ENCODE results near the gene CHST11. TPM values are rescaled to one million over a fixed set of nuclear protein-coding genes. Genes with fewer than 3 reads are reported as not detected.

Gene CHST11
- total RNA-seq, 1 experiment from 2014 or later = 1.1 TPM

DNA sequence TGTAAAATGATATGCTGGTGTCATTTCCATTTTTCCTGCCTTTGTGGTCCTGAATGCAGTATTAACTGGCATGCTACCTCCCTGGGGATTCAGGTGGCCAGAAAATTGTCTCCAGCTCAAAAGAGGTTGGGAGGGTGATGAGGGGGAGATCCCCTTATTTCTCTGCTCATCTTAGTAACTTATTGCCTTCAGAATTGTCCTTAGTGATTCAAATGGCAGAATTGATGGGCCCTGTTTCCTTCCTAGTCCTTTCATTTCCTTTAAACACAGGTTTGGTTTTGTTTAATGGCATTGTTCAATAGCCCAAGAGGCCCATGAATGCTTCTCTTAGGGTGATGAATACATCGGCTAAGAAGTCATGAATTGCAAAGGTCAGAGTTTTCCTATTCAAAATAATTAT lies 294.4 kb downstream of the CHST11 start:
- no peak overlapping the region for H3K4me3 ChIP-seq (ENCODE audit: low read depth, low read length, poor library complexity, severe bottlenecking)
- H3K9me3 ChIP-seq (ENCODE audit: low read depth, low read length, poor library complexity, severe bottlenecking) = no peaks in the 10 kb centered on the region
- H3K27ac ChIP-seq (ENCODE audit: low read depth, low read length, poor library complexity, severe bottlenecking) = no peak overlapping the region
- no peaks in the 10 kb centered on the region for H3K4me1 ChIP-seq (ENCODE audit: insufficient read depth, low read length, poor library complexity, severe bottlenecking)
- CTCF ChIA-PET = no interaction called here
- TF ChIP-seq, protein P1, sequence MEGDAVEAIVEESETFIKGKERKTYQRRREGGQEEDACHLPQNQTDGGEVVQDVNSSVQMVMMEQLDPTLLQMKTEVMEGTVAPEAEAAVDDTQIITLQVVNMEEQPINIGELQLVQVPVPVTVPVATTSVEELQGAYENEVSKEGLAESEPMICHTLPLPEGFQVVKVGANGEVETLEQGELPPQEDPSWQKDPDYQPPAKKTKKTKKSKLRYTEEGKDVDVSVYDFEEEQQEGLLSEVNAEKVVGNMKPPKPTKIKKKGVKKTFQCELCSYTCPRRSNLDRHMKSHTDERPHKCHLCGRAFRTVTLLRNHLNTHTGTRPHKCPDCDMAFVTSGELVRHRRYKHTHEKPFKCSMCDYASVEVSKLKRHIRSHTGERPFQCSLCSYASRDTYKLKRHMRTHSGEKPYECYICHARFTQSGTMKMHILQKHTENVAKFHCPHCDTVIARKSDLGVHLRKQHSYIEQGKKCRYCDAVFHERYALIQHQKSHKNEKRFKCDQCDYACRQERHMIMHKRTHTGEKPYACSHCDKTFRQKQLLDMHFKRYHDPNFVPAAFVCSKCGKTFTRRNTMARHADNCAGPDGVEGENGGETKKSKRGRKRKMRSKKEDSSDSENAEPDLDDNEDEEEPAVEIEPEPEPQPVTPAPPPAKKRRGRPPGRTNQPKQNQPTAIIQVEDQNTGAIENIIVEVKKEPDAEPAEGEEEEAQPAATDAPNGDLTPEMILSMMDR (conservative IDR thresholded peaks at IDR 0.05; ENCODE audit: low read depth, low read length) = no peak
- no peak for TF ChIP-seq EZH2 (IDR thresholded peaks at IDR 0.05; ENCODE audit: borderline replicate concordance, low read depth, low read length, poor library complexity, severe bottlenecking)
- BruUV-seq (replicated peaks) = no TSS peak
- POLR2A ChIA-PET (ENCODE audit: low non-redundant PET) = no interaction called here
- DNase-seq (ENCODE audit: low spot score) = no peak
- H3K27me3 ChIP-seq (replicated peaks; ENCODE audit: insufficient read depth, low read depth, low read length, poor library complexity) = no peaks in the 10 kb centered on the region
- no peaks in the 10 kb centered on the region for H3K36me3 ChIP-seq (ENCODE audit: insufficient read depth, low read length, poor library complexity, severe bottlenecking)
- intact Hi-C loops (cut with micrococcal nuclease; ENCODE audit: unreplicated experiment) = no loop called here

DNA sequence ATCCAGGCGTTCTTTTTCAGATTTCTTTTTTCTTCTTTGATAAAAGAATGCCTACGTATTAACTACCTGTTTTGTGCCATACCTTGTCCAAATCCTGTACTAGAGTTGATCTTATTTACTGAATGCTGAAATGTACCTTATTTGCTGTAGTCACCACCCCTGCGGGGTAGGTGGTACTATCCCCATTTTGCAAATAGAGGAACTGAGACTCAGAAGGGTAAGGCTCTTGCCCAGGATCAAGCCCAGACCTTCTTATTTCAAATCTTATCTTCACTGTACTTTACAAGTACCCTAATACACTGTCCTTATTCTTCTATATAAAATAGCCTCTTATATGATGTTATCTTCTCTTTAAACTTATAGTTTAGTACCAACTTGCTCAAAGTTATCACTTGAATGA lies 294.8 kb downstream of the CHST11 start:
- intact Hi-C loops (cut with micrococcal nuclease; ENCODE audit: unreplicated experiment) = no loop called here
- Histone ChIP-seq H3K4me1 (ENCODE audit: insufficient read depth, low read length, poor library complexity, severe bottlenecking) (no peaks in the 10 kb centered on the region), H3K4me3 (ENCODE audit: low read depth, low read length, poor library complexity, severe bottlenecking) (no peak overlapping the region), H3K27me3 (replicated peaks; ENCODE audit: insufficient read depth, low read depth, low read length, poor library complexity) (no peaks in the 10 kb centered on the region), H3K36me3 (ENCODE audit: insufficient read depth, low read length, poor library complexity, severe bottlenecking) (no peaks in the 10 kb centered on the region), H3K9me3 (ENCODE audit: low read depth, low read length, poor library complexity, severe bottlenecking) (no peaks in the 10 kb centered on the region), H3K27ac (ENCODE audit: low read depth, low read length, poor library complexity, severe bottlenecking) (no peak overlapping the region)
- CTCF ChIA-PET = no interaction called here
- POLR2A ChIA-PET (ENCODE audit: low non-redundant PET) = no interaction called here
- TF ChIP-seq, protein P1 (conservative IDR thresholded peaks at IDR 0.05; ENCODE audit: low read depth, low read length) = no peak
- TF ChIP-seq EZH2 (IDR thresholded peaks at IDR 0.05; ENCODE audit: borderline replicate concordance, low read depth, low read length, poor library complexity, severe bottlenecking) = no peak
- DNase-seq (ENCODE audit: low spot score) = no peak
- BruUV-seq (replicated peaks) = no TSS peak

DNA sequence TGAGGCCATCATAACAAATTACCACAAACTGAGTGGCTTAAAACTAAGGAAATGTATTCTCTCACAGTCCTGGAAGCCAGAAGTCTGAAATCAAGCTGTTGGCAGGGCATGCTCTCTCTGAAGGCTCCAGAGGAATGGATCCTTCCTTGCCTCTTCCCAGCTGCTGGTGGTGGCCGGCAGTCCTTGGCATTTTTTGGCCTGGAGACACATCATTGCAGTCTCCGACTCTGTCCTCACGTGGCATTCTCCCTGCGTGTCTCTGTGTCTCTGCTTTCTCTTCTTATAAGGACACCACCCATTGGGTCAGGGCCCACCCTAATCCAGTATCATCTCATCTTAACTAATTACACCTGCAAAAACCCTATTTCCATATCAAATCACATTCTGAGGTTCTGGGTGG lies 295.3 kb downstream of the CHST11 start:
- BruUV-seq (replicated peaks) = no TSS peak
- CTCF ChIA-PET = no interaction called here
- Histone ChIP-seq H3K27me3 (replicated peaks; ENCODE audit: insufficient read depth, low read depth, low read length, poor library complexity) (no peaks in the 10 kb centered on the region), H3K4me1 (ENCODE audit: insufficient read depth, low read length, poor library complexity, severe bottlenecking) (no peaks in the 10 kb centered on the region), H3K36me3 (ENCODE audit: insufficient read depth, low read length, poor library complexity, severe bottlenecking) (no peaks in the 10 kb centered on the region), H3K27ac (ENCODE audit: low read depth, low read length, poor library complexity, severe bottlenecking) (no peak overlapping the region), H3K4me3 (ENCODE audit: low read depth, low read length, poor library complexity, severe bottlenecking) (no peak overlapping the region), H3K9me3 (ENCODE audit: low read depth, low read length, poor library complexity, severe bottlenecking) (no peaks in the 10 kb centered on the region)
- POLR2A ChIA-PET (ENCODE audit: low non-redundant PET) = no interaction called here
- DNase-seq (ENCODE audit: low spot score) = no peak
- TF ChIP-seq EZH2 (IDR thresholded peaks at IDR 0.05; ENCODE audit: borderline replicate concordance, low read depth, low read length, poor library complexity, severe bottlenecking) = no peak
- TF ChIP-seq, protein P1 (conservative IDR thresholded peaks at IDR 0.05; ENCODE audit: low read depth, low read length) = no peak
- intact Hi-C loops (cut with micrococcal nuclease; ENCODE audit: unreplicated experiment) = no loop called here

All from A673 (cell line).